GM21367 (cell line): Measurements from ENCODE around the gene FBXL13.
"Not testable (repeated sequence)": the region's sequence is repeated elsewhere in the genome, so short reads cannot be mapped to it uniquely, and the experiment has no call there.

Experiments
- ATAC-seq: cut with Tn5 transposase; IDR thresholded peaks from one replicate; pipeline ENCODE4 v1.9.1; 2021; ENCODE audit not compliant: unreplicated experiment

Gene FBXL13

GRCh38 chr7:102866535-102867215, 207.9 kb downstream of the FBXL13 start:
- no peak for ATAC-seq

- ATAC-seq, result no peak
These were observed 209.6 kb downstream of the FBXL13 start for GRCh38 chr7:102864958-102865357.

GRCh38 chr7:102860351-102860811, 214.2 kb downstream of the FBXL13 start:
- no peak for ATAC-seq

GRCh38 chr7:102859799-102860125, 214.8 kb downstream of the FBXL13 start:
- no peak for ATAC-seq

- ATAC-seq, result no peak
These were observed 215.4 kb downstream of the FBXL13 start for GRCh38 chr7:102859084-102859798.

- ATAC-seq, result no peak
These were observed 218.6 kb downstream of the FBXL13 start for GRCh38 chr7:102856036-102856435.

- no peak for ATAC-seq
These were observed 225.1 kb downstream of the FBXL13 start for GRCh38 chr7:102849538-102849937.

- no peak for ATAC-seq
These were observed 225.5 kb downstream of the FBXL13 start for GRCh38 chr7:102849079-102849478.

GRCh38 chr7:102845346-102845745, 229.2 kb downstream of the FBXL13 start:
- no peak for ATAC-seq

- no peak for ATAC-seq
These were observed 230.7 kb downstream of the FBXL13 start for GRCh38 chr7:102843850-102844249.

GRCh38 chr7:102842284-102842683, 232.3 kb downstream of the FBXL13 start:
- ATAC-seq, result no peak

- ATAC-seq, result no peak
These were observed 233.3 kb downstream of the FBXL13 start for GRCh38 chr7:102841290-102841689.

GRCh38 chr7:102840404-102840803, 234.2 kb downstream of the FBXL13 start:
- ATAC-seq, result no peak

- not testable (repeated sequence) for ATAC-seq
These were observed 236.0 kb downstream of the FBXL13 start for GRCh38 chr7:102838572-102839101.

- ATAC-seq, result no peak
These were observed 236.8 kb downstream of the FBXL13 start for GRCh38 chr7:102837802-102838201.

GRCh38 chr7:102836977-102837376, 237.6 kb downstream of the FBXL13 start:
- no peak for ATAC-seq

GRCh38 chr7:102836191-102836919, 238.2 kb downstream of the FBXL13 start:
- ATAC-seq, result no peak

GRCh38 chr7:102834999-102835398, 239.6 kb downstream of the FBXL13 start:
- ATAC-seq, result peak; percentile 80

- ATAC-seq, result no peak
These were observed 240.1 kb downstream of the FBXL13 start for GRCh38 chr7:102834466-102834865.

- no peak for ATAC-seq
These were observed 241.3 kb downstream of the FBXL13 start for GRCh38 chr7:102833343-102833742.

- ATAC-seq, result no peak
These were observed 241.9 kb downstream of the FBXL13 start for GRCh38 chr7:102832674-102833073.

GRCh38 chr7:102830197-102830596, 244.4 kb downstream of the FBXL13 start:
- no peak for ATAC-seq
